Chondrocyte (in vitro differentiated cells): ENCODE measurements around the gene ERC1. TPM values are rescaled to one million over a fixed set of nuclear protein-coding genes. Genes with fewer than 3 reads are reported as not detected.

Source experiments
- DNase-seq: peaks from one replicate; pipeline ENCODE4 v3.0.0; 2021; ENCODE audit warnings: mixed read lengths, low spot score
- H3K27ac Mint-ChIP-seq: one replicate; pipeline ENCODE4 v1.8.0; 2021; ENCODE audit warnings: mild to moderate bottlenecking, moderate library complexity, mixed read lengths; ENCODE audit not compliant: unreplicated experiment
- H3K27me3 Mint-ChIP-seq: 2 replicates; pipeline ENCODE4 v1.8.0; 2021; ENCODE audit warnings: low read depth, mixed read lengths
- H3K36me3 Mint-ChIP-seq: 2 replicates; pipeline ENCODE4 v1.8.0; 2021; ENCODE audit warnings: low read depth, mixed read lengths
- H3K4me1 Mint-ChIP-seq: 2 replicates; pipeline ENCODE4 v1.8.0; 2021; ENCODE audit warnings: low read depth, mild to moderate bottlenecking, mixed read lengths
- H3K4me3 Mint-ChIP-seq: one replicate; pipeline ENCODE4 v1.8.0; 2021; ENCODE audit warnings: mild to moderate bottlenecking, moderate library complexity, mixed read lengths; ENCODE audit not compliant: unreplicated experiment
- H3K9me3 Mint-ChIP-seq: 2 replicates; pipeline ENCODE4 v1.8.0; 2021; ENCODE audit warnings: low read depth, mixed read lengths
- total RNA-seq: library from RNA; stranded (reverse); gene quantifications from 3 replicates; pipeline ENCODE4 v1.2.1, GENCODE V29; 2021
- TF ChIP-seq, protein P1 (sequence below): fragments of 200-600 bp; sonication (generic); IDR thresholded peaks from 2 replicates; pipeline ENCODE4 v1.5.0; 2021; ENCODE audit warnings: antibody characterized with exemption, mild to moderate bottlenecking, moderate library complexity

ERC1 gene
- total RNA-seq, 1 donor from 2014 or later = 79.3 TPM

DNA sequence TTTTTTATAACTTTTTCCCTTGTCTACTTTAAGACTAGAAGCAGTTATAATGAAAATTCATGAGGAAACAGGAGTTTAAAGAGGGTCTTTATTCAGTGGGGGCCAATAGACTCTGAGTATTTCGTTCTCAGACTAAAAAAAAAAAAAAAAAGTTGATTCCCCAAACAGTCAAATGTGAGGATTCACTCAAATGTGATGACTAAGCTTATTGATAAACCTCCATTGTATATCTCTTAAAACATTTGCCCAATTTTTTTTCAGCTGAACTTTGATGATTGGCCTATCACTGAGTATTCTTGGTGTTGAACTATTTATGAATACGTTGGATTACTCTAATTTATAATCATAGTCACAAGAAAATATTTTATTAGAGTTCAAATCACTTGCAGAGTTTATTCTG is 265.3 kb downstream of the ERC1 start:
- no peak for DNase-seq
- no peaks in the 10 kb centered on the region for H3K9me3 Mint-ChIP-seq
- no peak overlapping the region for H3K4me3 Mint-ChIP-seq
- H3K27ac Mint-ChIP-seq = no peak overlapping the region
- H3K36me3 Mint-ChIP-seq = peaks cover 4% of the 10 kb centered on the region
- H3K27me3 Mint-ChIP-seq = no peaks in the 10 kb centered on the region
- TF ChIP-seq, protein P1, sequence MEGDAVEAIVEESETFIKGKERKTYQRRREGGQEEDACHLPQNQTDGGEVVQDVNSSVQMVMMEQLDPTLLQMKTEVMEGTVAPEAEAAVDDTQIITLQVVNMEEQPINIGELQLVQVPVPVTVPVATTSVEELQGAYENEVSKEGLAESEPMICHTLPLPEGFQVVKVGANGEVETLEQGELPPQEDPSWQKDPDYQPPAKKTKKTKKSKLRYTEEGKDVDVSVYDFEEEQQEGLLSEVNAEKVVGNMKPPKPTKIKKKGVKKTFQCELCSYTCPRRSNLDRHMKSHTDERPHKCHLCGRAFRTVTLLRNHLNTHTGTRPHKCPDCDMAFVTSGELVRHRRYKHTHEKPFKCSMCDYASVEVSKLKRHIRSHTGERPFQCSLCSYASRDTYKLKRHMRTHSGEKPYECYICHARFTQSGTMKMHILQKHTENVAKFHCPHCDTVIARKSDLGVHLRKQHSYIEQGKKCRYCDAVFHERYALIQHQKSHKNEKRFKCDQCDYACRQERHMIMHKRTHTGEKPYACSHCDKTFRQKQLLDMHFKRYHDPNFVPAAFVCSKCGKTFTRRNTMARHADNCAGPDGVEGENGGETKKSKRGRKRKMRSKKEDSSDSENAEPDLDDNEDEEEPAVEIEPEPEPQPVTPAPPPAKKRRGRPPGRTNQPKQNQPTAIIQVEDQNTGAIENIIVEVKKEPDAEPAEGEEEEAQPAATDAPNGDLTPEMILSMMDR = no peak
- peaks cover 3% of the 10 kb centered on the region for H3K4me1 Mint-ChIP-seq

DNA sequence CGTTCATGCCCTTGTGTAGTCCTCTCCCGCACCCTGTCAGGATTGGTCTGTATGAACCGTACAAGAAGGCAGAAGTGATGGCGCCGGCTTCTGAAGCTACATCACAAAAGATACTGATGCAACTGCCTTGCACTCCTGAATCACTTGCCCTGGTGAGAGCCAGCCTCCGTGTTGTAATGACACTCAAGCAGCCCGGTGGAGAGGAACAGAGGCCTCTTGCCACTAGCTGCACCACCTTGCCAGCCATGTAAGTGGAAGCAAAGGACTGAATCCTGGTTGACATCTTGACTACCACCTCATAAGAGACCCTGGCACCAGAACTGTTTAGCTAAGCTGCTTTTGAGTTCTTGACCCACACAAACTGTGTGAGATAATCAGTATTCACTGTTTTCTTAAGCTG is 266.0 kb downstream of the ERC1 start:
- Mint-ChIP-seq H3K27me3 (no peaks in the 10 kb centered on the region), H3K36me3 (peaks cover 7% of the 10 kb centered on the region), H3K27ac (no peak overlapping the region), H3K9me3 (no peaks in the 10 kb centered on the region), H3K4me3 (no peak overlapping the region), H3K4me1 (peaks cover 3% of the 10 kb centered on the region)
- TF ChIP-seq, protein P1 = no peak
- DNase-seq = no peak

DNA sequence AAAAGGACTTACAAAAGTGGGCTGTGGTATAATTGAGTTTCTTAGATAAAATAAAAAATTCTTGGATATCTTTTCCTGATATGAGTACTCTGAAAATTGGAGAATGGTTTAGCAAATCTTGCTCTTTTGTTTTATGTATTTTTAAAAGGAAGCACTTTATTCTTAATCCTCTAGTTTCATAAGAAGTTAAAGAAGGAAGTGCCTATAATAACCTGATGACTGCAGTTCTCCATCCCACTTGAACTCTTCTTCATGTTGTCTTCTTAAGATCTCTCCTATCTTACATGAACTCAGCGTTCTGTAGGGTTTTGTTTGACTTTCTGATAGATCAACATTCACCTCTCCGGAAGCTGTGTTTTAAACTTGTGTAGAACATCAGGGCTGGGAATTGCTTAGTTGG is 271.0 kb downstream of the ERC1 start:
- Mint-ChIP-seq H3K36me3 (peaks cover 13% of the 10 kb centered on the region), H3K27me3 (no peaks in the 10 kb centered on the region), H3K9me3 (no peaks in the 10 kb centered on the region), H3K27ac (no peak overlapping the region), H3K4me3 (no peak overlapping the region), H3K4me1 (peaks cover 3% of the 10 kb centered on the region)
- TF ChIP-seq, protein P1 = no peak
- DNase-seq = no peak

DNA sequence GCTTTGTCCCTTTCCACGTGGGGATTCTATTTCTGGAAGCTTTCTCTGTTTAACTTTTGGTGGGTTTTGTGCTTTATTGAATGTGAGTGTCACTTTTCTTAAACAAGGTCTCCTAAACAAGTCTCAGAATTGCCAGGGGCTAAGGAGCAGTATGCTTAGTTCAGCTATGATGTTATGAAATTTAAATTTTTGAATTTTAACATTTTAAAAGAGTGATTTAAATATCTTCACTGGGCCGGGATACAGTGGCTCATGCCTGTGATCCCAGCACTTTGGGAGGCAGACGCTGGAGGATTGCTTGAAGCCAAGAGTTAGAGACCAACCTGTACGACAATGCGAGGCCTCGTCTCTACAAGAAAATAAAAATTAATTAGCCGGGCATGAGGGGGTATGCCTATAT is 276.2 kb downstream of the ERC1 start:
- no peaks in the 10 kb centered on the region for H3K27me3 Mint-ChIP-seq
- TF ChIP-seq, protein P1 = no peak
- no peaks in the 10 kb centered on the region for H3K9me3 Mint-ChIP-seq
- no peak for DNase-seq
- no peaks in the 10 kb centered on the region for H3K4me1 Mint-ChIP-seq
- peaks cover 8% of the 10 kb centered on the region for H3K36me3 Mint-ChIP-seq
- no peak overlapping the region for H3K4me3 Mint-ChIP-seq
- no peak overlapping the region for H3K27ac Mint-ChIP-seq

DNA sequence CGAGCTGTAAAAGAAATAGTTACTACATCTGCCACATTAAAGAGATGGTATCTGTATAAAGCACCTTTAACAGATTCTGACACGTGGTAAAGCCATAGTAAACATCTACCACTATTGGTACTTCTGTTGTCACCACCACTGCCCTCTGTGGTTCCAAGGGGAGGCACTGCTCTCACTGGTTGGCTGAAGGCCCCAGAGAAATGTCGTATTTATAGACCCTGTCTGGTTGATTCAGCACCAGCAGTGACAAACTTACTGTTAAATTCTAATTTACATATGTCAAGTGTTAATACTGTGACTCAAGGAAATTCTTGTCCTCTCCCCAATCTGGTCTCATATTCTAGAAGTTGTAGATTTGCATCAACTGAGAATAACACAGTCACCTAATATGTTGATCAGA is 281.1 kb downstream of the ERC1 start:
- Mint-ChIP-seq H3K4me1 (no peaks in the 10 kb centered on the region), H3K9me3 (no peaks in the 10 kb centered on the region), H3K4me3 (no peak overlapping the region), H3K27me3 (no peaks in the 10 kb centered on the region), H3K36me3 (peaks cover 2% of the 10 kb centered on the region), H3K27ac (no peak overlapping the region)
- no peak for DNase-seq
- TF ChIP-seq, protein P1 = no peak
